C1 segment of cervical spinal cord (tissue), 14 donors: ENCODE measurements around the gene IGSF23.
"Not testable (repeated sequence)": the region's sequence is repeated elsewhere in the genome, so short reads cannot be mapped to it uniquely, and the experiment has no call there.

Experiments used
- DNase-seq, 14 donors: peaks; one replicate each; lab custom pipeline; 2025; lab: John Stamatoyannopoulos, UW

The IGSF23 gene

DNA sequence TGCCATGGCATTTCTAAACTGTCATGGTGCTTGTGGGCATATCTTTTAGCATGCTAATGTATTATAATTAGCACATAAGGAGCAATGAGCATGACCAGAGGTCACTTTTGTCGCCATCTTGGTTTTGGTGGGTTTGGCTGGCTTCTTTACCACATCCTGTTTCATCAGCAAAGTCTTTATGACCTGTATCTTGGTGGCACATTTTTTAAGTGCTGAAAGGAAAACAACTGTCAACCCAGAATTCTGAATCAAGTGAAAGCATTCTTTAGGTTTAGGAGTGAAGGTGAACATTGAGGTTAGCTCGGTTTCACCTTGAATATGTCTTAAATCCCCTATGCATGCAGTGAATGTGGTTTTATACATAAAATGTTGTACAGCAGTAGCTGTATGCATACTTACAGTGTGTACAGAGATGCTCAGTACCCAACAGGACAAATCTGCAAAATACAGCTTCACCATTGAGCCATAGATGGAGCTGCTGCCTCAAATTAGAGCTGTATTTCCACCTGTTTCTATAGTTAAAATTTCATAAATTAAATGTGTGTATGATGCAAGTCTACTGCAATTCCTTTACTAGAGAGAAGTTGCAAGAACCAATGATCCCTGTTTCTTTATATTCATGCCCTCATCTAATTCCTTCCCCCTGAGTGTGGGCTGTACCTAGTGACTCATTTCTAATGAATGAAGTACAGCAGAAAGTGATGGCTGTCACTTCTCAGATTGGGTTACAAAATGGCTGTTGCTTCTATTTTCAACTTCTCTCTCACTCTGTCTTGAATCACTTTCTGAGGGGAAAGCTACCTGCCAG lies 25.2 kb upstream of the IGSF23 start:
- DNase-seq = no peak

DNA sequence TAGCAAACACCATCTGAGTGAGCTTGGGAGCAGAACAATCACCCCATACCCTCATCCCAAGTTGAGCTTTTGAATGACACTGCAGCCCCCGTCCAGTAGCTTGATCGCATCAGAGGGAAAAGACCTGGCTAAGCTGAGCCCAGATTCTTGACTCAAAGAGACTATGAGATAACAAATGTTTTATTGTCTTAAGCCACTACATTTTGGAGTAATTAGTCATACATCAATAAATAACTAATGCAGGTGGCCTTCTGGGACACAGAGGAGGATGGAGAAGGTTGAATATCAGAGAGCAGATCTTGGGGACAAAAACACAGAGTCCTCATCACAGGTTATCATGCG lies 24.6 kb upstream of the IGSF23 start:
- DNase-seq = no peak

DNA sequence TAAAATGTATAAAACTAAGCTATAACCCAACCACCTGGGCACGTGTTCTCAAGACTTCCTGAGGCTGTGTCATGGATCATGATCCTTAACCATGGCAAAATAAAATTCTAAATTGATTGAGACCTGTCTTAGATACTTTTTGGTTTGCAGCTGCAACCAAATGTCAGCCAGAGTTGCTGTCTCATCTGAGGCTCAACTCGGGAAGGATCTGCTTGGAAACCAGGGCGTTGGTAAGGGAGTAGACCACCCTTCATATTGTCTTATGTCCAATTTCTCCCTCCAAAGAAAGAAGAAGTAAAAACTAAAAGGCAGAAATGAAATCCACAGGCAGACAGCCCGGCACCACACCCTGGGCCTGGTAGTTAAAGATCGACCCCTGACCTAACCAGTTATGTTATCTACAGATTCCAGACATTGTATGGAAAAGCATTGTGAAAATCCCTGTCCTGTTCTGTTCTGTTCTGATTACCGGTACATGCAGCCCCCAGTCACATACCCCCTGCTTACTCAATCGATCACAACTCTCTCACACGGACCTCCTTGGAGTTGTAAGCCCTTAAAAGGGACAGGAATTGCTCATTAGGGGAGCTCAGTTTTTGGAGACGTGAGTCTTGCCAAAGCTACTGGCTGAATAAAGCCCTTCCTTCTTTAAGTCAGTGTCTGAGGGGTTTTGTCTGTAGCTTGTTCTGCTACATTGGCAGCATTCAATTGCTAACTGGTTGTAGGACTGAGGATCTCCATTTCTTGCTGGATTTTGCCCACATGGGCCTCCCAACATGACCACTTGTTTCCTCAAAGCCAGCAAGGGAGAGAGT lies 22.9 kb upstream of the IGSF23 start:
- no peak for DNase-seq

DNA sequence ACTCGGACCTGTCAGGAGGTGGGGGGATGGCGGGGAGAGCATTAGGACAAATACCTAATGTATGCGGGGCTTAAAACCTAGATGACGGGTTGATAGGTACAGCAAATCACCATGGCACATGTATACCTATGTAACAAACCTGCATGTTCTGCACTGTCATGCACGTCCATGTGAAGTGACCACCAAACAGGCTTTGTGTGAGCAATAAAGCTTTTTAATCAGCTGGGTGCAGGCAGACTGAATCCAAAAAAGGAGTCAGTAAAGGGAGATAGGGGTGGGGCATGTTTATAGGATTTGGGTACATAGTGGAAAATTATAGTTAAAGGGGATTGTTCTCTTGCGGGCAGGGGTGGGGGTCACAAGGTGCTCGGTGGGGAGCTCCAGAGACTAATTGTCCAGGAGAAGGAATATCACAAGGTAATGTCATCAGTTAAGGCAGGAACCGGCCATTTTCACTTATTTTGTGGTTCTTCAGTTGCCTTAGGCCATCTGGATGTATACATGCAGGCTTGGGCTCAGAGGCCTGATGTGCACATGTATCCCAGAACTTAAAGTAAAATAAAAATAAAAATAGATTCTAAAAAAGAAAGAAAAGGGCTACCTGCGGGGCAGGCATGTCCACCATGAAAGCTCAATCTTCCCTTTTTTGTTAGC lies 21.9 kb upstream of the IGSF23 start:
- DNase-seq = not testable (repeated sequence)

DNA sequence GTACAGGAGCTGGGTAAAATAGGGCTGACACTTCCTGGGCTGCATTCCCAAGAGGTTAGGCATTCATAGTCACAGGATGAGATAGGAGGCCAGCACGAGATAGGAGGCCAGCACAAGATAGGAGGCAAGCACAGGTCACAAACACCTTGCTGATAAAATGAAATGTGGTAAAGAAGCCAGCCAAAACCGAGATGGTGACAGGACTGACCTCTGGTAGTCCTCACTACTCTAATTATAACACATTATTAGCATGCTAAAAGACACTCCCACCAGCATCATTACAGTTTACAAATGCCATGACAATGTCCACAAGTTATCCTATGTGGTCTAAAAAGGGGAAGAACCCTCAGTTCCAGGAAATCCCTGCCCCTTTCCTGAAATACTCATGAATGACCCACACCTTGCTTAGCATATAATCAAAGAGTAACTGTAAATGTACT lies 20.9 kb upstream of the IGSF23 start:
- DNase-seq = no peak

DNA sequence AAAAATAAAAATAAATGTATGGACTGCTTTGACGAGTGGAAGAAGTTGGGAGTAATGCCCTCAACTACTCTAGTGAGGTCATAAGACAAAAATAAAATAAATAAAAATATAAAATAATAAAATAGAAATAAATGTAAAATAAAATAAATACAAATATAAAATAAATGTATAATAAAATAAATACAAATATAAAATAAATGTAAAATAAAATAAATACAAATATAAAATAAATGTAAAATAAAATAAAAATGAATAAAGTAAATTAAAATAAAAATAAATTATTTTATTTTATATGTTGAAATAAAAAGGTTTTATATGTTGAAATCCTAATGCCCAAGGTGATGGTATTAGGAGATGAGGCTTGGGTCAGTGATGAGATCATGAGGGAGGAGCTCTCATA lies 20.1 kb upstream of the IGSF23 start:
- DNase-seq = no peak

DNA sequence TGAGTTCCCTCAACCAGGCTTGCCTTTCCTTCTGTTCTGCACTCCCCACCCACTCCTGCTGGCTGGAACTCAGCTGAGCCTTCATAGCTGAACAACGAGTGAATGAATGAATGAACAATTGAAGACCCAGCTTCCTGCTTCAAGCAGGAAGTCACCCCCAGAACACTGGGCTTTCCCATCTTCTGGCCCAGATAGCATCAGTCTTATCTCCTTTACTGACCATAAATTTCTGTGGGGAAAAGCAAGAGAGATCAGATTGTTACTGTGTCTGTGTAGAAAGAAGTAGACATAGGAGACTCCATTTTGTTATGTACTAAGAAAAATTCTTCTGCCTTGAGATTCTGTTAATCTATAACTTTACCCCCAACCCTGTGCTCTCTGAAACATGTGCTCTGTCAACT lies 19.5 kb upstream of the IGSF23 start:
- DNase-seq = not testable (repeated sequence)

DNA sequence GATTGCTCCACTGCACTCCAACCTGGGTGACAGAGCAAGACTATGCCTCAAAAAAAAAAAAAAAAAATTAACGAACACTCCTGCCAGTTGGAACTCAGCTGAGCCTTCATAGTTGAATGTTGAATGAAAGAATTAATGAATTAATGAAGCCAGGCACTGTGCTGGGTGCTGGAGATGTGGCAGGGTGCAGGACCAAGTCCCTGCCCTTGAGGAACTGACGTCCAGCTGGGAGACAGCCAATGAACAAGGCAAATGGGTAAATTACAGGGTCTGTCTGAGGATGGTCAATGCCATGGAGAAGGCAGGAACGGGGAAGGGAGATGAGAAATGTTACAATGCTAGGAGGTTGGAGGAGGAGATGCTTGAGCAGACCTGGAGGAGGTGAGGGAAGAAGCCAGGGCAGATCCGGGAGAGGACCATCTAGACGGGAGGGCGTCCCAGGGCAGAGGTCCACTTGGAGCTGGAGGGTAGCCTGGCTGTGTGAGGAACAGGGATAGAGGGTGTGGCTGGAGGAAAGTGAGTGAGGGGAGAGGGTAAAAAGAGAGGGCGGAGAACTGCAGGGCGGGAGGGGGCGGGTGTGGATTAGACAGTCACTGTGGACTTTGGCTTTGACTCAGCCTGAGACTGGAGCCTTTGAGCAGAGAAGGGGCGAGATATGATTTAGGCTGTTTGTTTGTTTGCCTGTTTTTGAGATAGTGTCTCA lies 16.8 kb upstream of the IGSF23 start:
- no peak for DNase-seq

DNA sequence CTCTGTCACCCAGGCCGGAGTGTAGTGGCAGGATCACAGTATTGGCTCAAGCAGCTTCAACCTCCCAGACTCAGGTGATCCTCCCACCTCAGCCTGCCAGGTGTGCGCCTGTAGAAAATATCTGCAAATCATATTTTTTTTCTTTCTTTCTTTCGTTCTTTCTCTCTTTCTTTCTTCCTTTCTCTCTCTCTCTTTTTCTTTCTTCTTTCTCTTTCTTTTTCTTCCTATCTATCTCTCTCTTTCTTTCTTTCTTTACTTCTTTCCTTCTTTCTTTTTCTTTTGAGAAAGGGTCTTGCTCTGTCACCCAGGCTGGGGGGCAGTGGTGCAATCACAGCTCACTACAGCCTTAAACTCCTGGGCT lies 16.3 kb upstream of the IGSF23 start:
- DNase-seq = no peak

DNA sequence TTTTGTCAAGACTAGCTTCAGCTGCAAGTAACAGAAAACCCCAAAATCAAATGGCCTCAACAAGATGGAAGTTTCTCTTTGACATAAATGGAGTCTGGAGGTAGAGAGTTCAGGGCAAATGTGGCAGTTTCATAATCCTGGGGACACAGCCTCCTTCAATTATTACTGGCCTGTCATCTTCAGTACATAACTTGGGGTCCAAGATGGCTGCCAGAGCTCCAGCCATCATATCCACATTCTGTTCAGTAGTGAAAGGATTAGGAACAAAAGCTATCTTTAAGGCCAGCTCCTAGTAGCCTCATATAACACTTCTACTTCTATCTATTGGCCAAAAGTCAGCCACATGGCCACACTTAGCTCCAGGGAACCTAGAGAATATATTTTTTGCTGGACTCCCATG lies 15.0 kb upstream of the IGSF23 start:
- no peak for DNase-seq

DNA sequence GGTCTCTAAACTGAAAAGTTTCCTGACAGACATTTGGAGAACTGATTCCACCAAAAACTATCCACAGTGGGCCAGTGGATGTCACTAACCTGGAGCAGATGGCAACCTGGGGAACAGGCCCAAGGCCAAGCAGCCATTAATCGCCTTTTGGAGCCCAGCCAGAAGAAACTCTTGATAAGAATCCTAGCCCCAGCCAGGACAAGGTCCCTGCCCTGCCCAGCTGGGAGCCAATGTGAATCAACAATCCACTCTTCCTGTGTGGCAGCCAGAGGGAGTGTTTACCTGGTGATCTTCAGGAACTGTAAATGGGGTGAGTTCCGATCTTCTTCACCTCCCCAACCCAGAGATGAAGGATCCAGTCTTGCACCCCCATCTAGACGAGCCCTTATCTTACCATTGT lies 14.5 kb upstream of the IGSF23 start:
- no peak for DNase-seq

DNA sequence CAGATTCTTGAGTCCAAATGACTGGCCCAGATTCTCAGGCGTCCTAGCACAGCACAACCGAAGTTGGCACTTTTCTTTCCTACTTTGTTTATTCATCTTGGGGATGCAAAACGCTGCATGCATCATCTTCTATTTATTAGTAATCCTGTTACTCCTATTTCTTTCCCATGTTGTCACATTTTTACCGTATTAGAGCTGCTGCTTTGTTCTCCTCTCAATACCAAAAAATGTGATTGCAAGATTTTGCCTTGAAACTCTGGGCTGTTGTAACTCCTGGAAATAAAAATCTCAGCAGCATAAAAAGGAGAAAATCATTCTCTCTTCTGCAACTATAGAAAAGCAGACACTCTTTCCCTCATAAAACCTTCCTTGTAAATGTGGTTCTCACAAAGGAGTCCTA lies 12.9 kb upstream of the IGSF23 start:
- no peak for DNase-seq

DNA sequence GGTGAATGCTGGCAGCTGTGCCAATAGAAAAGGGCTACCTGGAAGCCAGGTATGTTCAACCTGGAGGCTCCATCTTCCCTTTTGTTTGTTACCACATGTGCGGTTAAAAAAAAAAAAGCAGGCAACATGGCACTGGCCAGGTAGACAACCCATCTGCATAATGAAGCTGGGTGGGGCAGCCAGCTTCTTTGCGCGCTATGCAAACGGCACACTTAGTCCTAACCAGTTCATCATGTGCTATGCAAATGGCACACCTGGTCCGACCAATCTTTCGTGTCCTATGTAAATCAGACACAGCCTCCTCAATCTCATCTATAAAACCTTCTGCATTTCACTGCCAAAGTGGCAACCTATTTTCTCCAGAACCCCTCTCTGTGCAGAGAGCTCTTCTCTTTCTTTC lies 11.3 kb upstream of the IGSF23 start:
- DNase-seq = no peak

DNA sequence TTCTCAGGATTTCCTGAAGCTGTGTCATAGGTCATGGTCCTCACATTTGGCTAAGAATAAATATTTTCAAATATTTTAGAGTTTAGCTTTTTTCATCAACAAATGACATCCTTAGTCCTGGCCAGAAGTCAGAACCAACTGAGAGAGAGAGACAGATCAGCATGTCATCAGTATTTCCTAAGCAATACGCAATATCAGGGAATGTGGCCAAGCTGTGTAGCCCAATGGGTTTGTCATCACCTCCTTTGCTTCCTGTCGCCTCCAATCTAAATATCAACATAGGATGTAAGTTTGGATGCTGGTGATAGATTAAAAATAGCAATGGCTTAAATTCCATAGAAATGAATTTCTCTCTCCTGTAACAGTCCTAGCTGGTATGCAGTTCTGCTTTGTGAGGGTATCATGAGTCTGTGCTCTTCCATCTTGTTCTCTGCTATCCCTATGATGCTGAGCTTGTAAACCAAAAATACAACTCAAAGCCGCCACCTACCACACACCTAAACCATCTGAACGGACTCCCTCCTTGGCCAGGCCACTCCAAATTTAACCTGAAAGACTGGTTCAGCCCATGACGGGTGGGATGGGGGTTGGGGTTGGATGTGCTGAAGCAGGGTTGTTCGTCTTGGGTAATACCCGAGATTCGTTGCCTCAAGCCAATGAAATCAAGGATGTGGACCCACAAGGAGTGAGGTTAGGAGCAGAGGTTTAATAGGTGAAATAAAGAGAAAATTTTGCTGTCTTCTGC lies 10.0 kb upstream of the IGSF23 start:
- DNase-seq = no peak

DNA sequence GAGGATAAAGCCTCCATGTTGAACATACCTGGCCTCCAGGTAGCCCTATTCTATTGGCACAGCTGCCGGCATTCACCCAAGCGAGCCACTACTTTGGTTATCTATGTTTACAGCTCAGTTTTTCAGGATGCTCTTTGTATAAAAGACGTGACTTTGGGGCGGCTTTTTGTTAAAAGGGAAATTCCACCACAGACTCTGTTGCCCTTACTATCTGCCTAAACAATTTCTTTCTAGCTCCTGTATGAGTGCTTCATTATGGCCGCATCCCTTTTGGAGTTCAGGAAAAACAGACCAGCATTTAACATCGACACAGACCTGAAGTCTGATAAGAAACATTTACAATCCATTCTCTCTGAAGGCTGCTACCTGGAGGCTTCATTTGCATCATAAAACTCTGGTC lies 9.1 kb upstream of the IGSF23 start:
- DNase-seq = no peak

DNA sequence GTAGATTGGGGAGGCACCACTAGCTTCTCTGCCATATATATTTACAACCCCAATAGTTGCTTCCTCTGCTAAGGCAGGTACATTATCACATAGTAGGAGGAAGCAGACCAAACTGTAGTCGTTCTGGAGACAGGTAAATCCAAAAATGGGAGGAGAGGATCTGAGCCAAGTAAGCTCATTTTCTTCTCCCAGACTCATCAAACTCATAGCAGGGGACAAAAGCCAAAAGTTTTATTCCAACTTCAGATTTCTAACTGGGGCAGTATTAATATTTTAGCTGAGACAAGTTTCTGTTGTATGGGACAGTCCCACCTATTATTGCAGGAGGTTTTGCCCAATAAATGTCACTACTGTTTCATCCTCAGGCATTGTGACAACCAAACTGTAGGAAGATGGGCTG lies 7.8 kb upstream of the IGSF23 start:
- DNase-seq = no peak

DNA sequence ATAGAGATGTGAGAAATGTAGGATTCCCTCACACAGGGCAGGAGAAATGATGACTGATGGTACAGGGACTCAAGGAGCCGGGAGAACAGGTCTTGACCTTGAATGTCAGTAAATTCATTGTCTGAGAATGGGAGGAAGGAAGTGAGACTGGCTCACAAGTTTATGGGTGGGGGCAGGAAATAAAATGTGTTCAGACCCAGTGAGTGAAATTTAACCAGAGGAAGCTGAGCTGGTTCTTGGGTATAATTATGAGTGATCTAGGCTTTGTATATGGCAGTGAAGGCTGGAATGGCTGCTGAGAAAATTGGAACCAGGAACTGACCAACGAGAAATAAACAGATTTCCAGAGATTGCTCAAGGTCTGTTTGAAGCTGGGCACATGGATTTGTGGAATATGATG lies 6.3 kb upstream of the IGSF23 start:
- no peak for DNase-seq

DNA sequence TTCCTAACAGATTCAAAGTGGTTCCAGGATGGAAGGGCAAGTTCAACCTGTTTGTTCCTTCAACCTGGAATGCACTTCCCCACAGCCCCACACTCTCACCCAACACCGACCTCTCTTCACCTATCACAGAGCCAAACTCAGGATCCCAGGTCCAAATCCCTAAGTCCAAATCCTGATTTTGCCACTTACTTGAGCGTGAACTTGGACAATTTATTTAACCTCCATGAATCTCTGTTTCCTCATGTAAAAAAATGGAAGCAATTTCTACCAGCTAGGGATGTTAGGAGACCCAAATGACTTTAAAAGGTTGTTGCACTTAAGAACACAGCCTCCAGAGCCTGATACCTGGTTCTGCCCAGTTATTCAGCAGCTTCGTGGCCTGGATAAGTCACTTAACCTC lies 5.4 kb upstream of the IGSF23 start:
- DNase-seq = no peak

DNA sequence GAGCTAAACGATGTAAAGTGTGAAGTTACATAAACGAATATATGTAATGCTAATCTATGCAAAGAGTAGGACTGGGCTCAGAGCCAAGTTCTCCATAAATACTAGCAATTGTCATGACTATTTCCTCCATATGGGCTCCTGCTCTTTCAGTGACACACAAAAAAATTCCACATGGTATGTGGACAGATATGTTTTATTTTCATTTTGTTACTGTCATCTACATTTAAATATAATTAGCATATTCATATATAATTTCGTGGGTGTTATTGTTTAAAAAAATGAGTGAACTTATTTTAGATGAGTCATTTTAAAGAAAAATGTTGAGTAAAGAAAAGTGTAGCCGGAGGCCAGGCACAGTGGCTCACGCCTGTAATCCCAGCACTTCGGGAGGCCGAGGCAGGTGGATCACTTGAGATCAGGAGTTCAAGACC lies 5.0 kb upstream of the IGSF23 start:
- no peak for DNase-seq

DNA sequence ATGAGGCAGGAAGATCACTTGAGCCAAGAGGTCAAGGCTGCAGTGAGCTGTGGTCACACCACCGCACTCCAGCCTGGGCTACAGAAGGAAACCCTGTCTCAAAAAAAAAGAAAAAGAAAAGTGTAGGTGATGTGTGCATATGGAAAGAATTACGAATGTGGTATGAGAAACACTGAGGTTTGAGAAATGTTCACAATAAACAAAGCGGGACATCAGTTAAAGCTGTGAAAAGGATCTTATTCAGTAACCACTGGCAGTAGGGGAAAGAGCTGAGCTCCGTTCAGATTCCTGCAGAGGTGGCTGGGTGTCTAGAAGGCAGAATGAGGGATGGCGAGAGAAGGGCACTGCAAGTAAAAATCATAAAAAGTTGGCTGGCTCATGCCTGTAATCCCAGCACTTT lies 4.1 kb upstream of the IGSF23 start:
- DNase-seq = no peak

DNA sequence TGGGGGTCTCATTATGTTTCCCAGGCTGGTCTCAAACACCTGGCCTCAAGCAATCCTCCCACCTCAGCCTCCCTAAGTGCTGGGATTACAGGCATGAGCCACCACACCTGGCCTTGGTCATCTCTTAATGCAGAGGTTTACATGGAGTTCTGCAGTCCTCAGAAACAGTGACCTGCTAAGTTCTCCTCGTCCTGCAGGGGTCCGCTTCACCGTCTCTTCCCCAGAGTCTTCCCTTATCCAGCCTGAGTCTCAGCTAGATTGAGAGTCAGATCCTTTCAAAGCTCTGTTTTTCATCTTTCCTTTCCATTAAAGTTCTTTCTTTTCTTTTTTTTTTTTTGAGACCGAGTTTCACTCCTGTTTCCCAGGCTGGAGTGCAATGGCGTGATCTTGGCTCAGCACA lies 2.9 kb upstream of the IGSF23 start:
- DNase-seq = not testable (repeated sequence)
